ENCODE data around the gene METTL5. TPM values are rescaled to one million over a fixed set of nuclear protein-coding genes. Genes with fewer than 3 reads are reported as not detected.
"Not testable (repeated sequence)": the region's sequence is repeated elsewhere in the genome, so short reads cannot be mapped to it uniquely, and the experiment has no call there.

The METTL5 gene
- total RNA-seq, 1 experiment from 2014 or later = 89.6 TPM

GRCh38 chr2:169834401-169834800 is 9.7 kb upstream of the METTL5 start:
- no peak for DNase-seq (ENCODE audit: low read depth)

- DNase-seq (ENCODE audit: low read depth) = peak; percentile 70
These were observed 3.6 kb upstream of the METTL5 start for GRCh38 chr2:169828141-169828811.

GRCh38 chr2:169827272-169828140 is 2.8 kb upstream of the METTL5 start, which contains the start of gene UBR3:
TSS of gene UBR3 (plus strand) at chr2:169827454. CDS start at chr2:169827508, 54 bp downstream.
- peak; percentile 87 for DNase-seq (ENCODE audit: low read depth)

GRCh38 chr2:169823996-169824372 is 721 bp downstream of the METTL5 start:
- DNase-seq (ENCODE audit: low read depth) = no peak

- peak; percentile 22 for DNase-seq (ENCODE audit: low read depth)
These were observed 1.8 kb downstream of the METTL5 start for GRCh38 chr2:169822785-169823392.

GRCh38 chr2:169822036-169822435 is 2.7 kb downstream of the METTL5 start:
- DNase-seq (ENCODE audit: low read depth) = no peak

DNA sequence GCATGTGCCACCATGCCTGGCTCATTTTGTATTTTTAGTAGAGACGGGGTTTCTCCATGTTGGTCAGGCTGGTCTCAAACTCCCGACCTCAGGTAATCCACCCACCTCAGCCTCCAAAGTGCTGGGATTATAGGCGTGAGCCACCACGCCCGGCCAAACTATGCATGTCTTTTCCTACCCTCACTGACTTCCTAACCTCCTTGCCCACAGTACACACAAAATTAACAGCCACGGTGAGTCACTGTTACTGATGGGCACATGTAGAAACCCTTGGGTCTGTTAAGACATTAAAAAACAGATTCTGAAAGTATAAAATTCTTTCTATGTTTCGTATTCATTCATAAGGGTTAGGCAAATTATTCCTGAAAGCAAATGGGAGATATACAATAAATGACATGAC is 4.6 kb downstream of the METTL5 start:
- DNase-seq (ENCODE audit: low read depth) = peak; percentile 72

DNA sequence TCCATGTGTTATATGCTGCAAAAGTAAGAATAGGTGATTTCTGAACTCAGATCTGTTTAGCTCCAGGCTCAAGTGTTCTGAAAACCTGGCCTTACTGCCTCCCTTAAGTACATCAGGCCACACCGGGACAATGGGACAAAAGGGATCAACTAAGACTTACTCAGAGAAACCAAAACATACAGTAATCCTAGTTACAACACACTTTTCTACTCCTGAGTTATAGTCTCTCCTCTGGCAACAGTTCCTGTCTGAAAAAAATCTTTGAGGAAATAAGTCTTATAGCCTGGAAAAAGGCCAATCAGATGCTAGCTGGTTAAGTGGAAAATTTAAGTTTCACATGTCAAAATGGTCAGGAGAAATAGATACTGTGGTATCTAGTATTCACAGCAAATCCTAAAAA is 5.6 kb downstream of the METTL5 start:
- DNase-seq (ENCODE audit: low read depth) = no peak

DNA sequence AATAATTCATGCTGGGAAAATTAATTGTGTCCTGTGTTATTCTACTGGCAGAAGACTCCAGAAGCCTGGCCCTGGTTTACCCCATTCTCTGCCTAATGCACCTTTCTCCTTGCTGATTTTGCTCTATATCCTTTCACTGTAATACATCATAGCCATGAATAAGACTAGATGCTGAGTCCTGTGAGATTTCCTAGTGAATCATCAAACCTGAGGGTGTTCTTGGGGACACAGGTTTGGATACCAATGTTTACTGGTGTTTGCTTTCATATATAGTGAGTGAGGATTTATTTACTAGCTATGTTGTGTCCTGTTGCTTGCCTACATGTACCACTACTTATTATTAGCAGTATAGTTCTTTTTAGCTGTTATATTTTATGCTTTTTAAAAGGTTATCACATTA is 6.5 kb downstream of the METTL5 start:
- DNase-seq (ENCODE audit: low read depth) = peak; percentile 31

DNA sequence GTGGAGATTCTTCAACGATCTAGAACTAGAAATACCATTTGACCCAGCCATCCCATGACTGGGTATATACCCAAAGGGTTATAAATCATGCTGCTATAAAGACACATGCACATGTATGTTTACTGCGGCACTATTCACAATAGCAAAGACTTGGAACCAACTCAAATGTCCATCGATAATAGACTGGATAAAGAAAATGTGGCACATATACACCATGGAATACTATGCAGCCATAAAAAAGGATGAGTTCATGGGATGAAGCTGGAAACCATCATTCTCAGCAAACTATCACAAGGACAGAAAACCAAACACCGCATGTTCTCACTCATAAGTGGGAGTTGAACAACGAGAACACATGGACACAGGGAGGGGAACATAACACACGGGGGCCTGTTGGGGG is 7.3 kb downstream of the METTL5 start:
- not testable (repeated sequence) for DNase-seq (ENCODE audit: low read depth)

DNA sequence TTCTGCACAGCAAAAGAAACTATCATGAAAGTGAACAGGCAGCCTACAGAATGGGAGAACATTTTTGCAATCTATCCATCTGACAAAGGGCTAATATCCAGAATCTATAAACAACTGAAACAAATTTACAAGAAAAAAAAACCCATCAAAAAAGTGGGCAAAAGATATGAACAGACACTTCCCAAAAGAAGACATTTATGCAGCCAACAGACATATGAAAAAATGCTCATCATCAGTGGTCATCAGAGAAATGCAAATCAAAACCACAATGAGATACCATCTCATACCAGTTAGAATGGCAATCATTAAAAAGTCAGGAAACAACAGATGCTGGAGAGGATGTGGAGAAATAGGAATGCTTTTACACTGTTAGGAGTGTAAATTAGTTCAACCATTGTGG is 7.7 kb downstream of the METTL5 start:
- not testable (repeated sequence) for DNase-seq (ENCODE audit: low read depth)

GRCh38 chr2:169815849-169816248 is 8.9 kb downstream of the METTL5 start:
- DNase-seq (ENCODE audit: low read depth) = peak; percentile 80

DNA sequence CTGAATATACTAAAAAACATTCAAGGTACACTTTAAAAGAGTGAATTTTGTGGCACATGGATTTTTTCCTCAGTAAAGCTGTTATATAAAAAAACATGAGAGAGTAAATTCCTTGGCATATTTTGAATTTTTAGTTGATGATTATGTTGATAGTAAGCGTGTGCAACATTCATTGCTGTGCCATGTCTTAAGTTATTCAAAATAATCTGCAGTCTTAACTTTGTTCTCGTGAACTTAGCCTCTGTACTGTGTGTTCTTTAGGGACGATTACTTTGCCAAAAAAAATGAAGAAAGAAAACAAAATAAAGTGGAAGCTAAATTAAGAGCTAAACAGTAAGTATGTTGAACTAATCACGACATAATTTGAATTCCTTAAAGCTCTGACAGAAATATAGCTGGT is 16.5 kb downstream of the METTL5 start:
- no peak for DNase-seq (ENCODE audit: low read depth)

DNA sequence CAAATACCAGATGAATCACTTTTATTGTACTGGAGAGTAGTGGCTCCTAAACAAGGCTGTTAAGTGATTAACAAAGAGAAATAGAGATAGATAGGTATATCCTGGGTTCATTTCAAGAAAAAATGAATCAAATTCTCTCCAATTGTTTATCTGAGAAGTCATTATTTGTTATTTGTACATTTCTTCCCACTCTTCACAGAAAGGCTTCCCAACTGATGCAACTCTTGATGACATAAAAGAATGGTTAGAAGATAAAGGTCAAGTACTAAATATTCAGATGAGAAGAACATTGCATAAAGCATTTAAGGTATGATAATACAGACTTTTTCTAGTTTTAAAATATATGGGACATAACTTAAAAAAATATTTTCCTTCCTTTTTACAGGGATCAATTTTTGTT is 18.1 kb downstream of the METTL5 start:
- DNase-seq (ENCODE audit: low read depth) = no peak

DNA sequence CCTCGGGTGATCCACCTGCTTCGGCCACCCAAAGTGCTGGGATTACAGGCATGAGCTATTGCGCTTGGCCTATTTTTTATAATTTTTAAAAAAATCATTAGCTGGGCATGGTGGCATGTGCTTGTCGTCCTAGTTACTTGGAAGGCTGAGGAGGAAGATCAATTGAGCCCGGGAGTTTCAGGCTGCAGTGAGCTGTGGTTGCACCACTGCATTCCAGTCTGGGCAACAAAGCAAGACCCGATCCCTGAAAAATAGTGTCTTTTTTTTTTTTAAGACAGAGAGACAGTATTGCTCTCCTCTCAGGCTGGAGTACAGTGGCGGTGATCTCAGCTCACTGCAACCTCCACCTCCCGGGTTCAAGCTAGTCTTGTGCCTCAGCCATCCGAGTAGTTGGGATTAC is 21.2 kb downstream of the METTL5 start:
- DNase-seq (ENCODE audit: low read depth) = no peak

- peak; percentile 93 for DNase-seq (ENCODE audit: low read depth)
These were observed 25.8 kb downstream of the METTL5 start, which contains the start of gene SSB for GRCh38 chr2:169798718-169799592. TSS of gene SSB (plus strand) at chr2:169798871. CDS start at chr2:169800961, 2,090 bp downstream.

- no peak for DNase-seq (ENCODE audit: low read depth)
These were observed 26.3 kb downstream of the METTL5 start for GRCh38 chr2:169798397-169798717.

GRCh38 chr2:169797601-169798000 is 27.1 kb downstream of the METTL5 start:
- DNase-seq (ENCODE audit: low read depth) = no peak

DNA sequence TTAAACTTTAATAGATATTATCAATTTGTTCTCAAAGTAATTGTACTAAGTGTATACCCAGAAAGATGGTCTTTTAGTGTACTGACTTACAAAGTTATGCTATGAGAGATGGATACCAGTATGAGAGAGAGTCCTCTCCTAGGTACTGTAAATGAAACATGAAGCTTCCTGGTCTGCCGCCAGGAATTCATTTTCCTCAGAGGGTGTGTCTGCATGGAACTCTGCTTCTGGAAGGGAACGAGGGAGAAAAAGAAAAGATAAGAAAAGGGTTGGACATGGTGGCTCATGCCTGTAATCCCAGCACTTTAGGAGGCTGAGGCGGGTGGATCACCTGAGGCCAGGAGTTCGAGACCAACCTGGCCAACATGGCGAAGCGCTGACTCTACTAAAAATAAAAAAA is 28.3 kb downstream of the METTL5 start:
- no peak for DNase-seq (ENCODE audit: low read depth)

- no peak for DNase-seq (ENCODE audit: low read depth)
These were observed 29.5 kb downstream of the METTL5 start for GRCh38 chr2:169795181-169795580.

GRCh38 chr2:169790581-169790980 is 34.1 kb downstream of the METTL5 start:
- DNase-seq (ENCODE audit: low read depth) = no peak

DNA sequence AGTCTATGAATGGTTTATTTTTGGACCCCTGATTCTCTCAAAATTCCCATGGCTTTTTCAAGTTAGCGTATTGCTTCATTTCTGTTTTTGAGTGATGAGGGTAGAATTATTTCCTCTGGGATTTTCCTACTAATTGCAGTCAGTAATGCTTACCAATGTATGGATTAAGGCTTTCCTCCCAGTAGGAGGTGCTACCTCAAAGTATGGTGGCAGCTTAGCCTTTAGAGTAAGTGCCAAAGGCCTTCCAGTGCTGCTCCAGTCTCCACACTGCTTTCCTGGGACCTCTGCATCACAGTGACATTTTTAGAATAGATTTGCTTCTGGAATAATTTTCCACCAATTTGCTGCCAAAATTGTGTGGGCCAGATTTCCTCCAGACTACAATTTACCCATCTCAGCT is 42.2 kb downstream of the METTL5 start:
- no peak for DNase-seq (ENCODE audit: low read depth)
